GM12878 (cell line): ENCODE data around the gene BCORL1. TPM values are rescaled to one million over a fixed set of nuclear protein-coding genes. Genes with fewer than 3 reads are reported as not detected.

Experiments used
- ATAC-seq: fragments of 200-7000 bp; cut with Tn5 transposase; 3 replicates; pipeline ENCODE4 v1.9.1; 2020; ENCODE audit warnings: mild to moderate bottlenecking, moderate library complexity
- BruUV-seq: library from RNA; stranded (reverse); fragments of 400-500 nt; replicated peaks from 2 replicates; lab custom pipeline; 2021; lab: Mats Ljungman, UMichigan
- CTCF ChIA-PET: fragments of 300-600 bp; sonication (Branson Sonifier 250); formaldehyde crosslinking; extraction: SDS; loops from one replicate; lab custom pipeline; 2021; ENCODE audit warnings: inconsistent platforms; lab: Yijun Ruan, JAX
- POLR2A ChIA-PET: fragments of 350-600 bp; formaldehyde crosslinking; extraction: SDS; loops from one replicate; lab custom pipeline; 2021; ENCODE audit warnings: inconsistent platforms; lab: Charles Lee
- RAD21 ChIA-PET: fragments of 300-600 bp; sonication (Branson Sonifier 250); formaldehyde crosslinking; loops from one replicate; lab custom pipeline; 2023; ENCODE audit warnings: antibody characterized with exemption; ENCODE audit not compliant: unreplicated experiment; lab: Charles Lee
- SMC1A ChIA-PET: fragments of 300-600 bp; sonication (Branson Sonifier 250); formaldehyde crosslinking; loops from one replicate; lab custom pipeline; 2023; ENCODE audit not compliant: unreplicated experiment, uncharacterized antibody; lab: Charles Lee
- DNase-seq: peaks from one replicate; pipeline ENCODE4 v3.0.0-alpha.2; 2011; ENCODE audit warnings: low read depth, low spot score
- FAIRE-seq: peaks from 3 replicates; lab custom pipeline; 2011; peaks lifted over from hg19 to GRCh38; lab: Jason Lieb, UNC
- H2AFZ ChIP-seq: 2 replicates; pipeline ENCODE4 v1.6.0; 2011; ENCODE audit warnings: low read depth, low read length, control low read depth; ENCODE audit not compliant: control insufficient read depth
- H3K27ac ChIP-seq: 2 replicates; pipeline ENCODE4 v1.5.1; 2011; ENCODE audit warnings: control low read depth; ENCODE audit not compliant: control insufficient read depth, insufficient read depth
- H3K27me3 ChIP-seq, 2 experiments: replicated peaks in 1 of 2; 2 replicates each; pipeline versions ENCODE4 v1.6.0 to v1.6.1; 2011; ENCODE audit warnings: low read length in 1 of 2; ENCODE audit not compliant: control insufficient read depth in 2 of 2, insufficient read depth in 2 of 2
- H3K36me3 ChIP-seq, 2 experiments: 2 replicates each; pipeline ENCODE4 v1.5.1; 2011; ENCODE audit warnings: low read length in 1 of 2; ENCODE audit not compliant: control insufficient read depth in 2 of 2, insufficient read depth in 2 of 2
- H3K4me1 ChIP-seq: 2 replicates; pipeline ENCODE4 v1.6.1; 2011; ENCODE audit warnings: mild to moderate bottlenecking, low read length, moderate library complexity, mixed read lengths; ENCODE audit not compliant: control insufficient read depth, insufficient read depth
- H3K4me2 ChIP-seq: 2 replicates; pipeline ENCODE4 v1.6.0; 2011; ENCODE audit warnings: control low read depth; ENCODE audit not compliant: control insufficient read depth, insufficient read depth
- H3K4me3 ChIP-seq: fragments of 200-600 bp; sonication (generic); 2 replicates; pipeline ENCODE4 v1.5.1; 2016
- H3K79me2 ChIP-seq: 2 replicates; pipeline ENCODE4 v1.6.0; 2011; ENCODE audit warnings: low read length; ENCODE audit not compliant: control insufficient read depth, insufficient read depth
- H3K9ac ChIP-seq: 2 replicates; pipeline ENCODE4 v1.8.0; 2011; ENCODE audit warnings: low read length, control low read depth, mixed read lengths; ENCODE audit not compliant: control insufficient read depth, insufficient read depth
- H3K9me3 ChIP-seq: replicated peaks from 3 replicates; pipeline ENCODE4 v1.5.1; 2011; ENCODE audit warnings: mild to moderate bottlenecking, low read length; ENCODE audit not compliant: control insufficient read depth, insufficient read depth
- H4K20me1 ChIP-seq: 2 replicates; pipeline ENCODE4 v1.6.0; 2011; ENCODE audit not compliant: control insufficient read depth, insufficient read depth
- E2F8 ChIP-seq: fragments of 450-650 bp; IDR thresholded peaks from 2 replicates; pipeline ENCODE4 v1.6.1; 2018; ENCODE audit warnings: mild to moderate bottlenecking, low read depth, moderate library complexity; ENCODE audit not compliant: partially characterized antibody
- EZH2 ChIP-seq: IDR thresholded peaks from 2 replicates; pipeline ENCODE4 v1.6.1; 2012; ENCODE audit warnings: low read depth, mild to moderate bottlenecking, control low read depth, inconsistent platforms, low read length, borderline replicate concordance; ENCODE audit not compliant: control insufficient read depth
- FOS ChIP-seq: IDR thresholded peaks from 3 replicates; pipeline ENCODE4 v1.6.1; 2011; ENCODE audit warnings: borderline replicate concordance; ENCODE audit not compliant: insufficient read length; ENCODE audit errors: extremely low read depth
- KLF5 ChIP-seq: fragments of 450-650 bp; IDR thresholded peaks from 2 replicates; pipeline ENCODE4 v1.6.1; 2014; ENCODE audit warnings: mild to moderate bottlenecking; ENCODE audit not compliant: partially characterized antibody
- NFYA ChIP-seq: IDR thresholded peaks from 2 replicates; pipeline ENCODE4 v1.6.1; 2011; ENCODE audit warnings: low read depth, mild to moderate bottlenecking, low read length, improper control_type of control experiment, borderline replicate concordance
- RB1 ChIP-seq: fragments of 450-650 bp; formaldehyde crosslinking; IDR thresholded peaks from 2 replicates; pipeline ENCODE4 v1.6.1; 2017; ENCODE audit warnings: mild to moderate bottlenecking, borderline replicate concordance
- RELA ChIP-seq: fragments of 450-650 bp; IDR thresholded peaks from 2 replicates; pipeline ENCODE4 v1.8.0; 2014; ENCODE audit warnings: borderline replicate concordance; ENCODE audit not compliant: partially characterized antibody
- YY1 ChIP-seq: IDR thresholded peaks from 2 replicates; pipeline ENCODE4 v1.6.1; 2011; ENCODE audit warnings: low read depth, mild to moderate bottlenecking, low read length
- ZBTB40 ChIP-seq: fragments of 450-650 bp; IDR thresholded peaks from 2 replicates; pipeline ENCODE4 v1.6.1; 2016; ENCODE audit warnings: mild to moderate bottlenecking, moderate library complexity, borderline replicate concordance
- WGBS: methylation state at CpG from one replicate; pipeline ENCODE4 v1.1.6; 2016; ENCODE audit warnings: low lambda C conversion rate; ENCODE audit not compliant: insufficient replicate concordance, insufficient coverage; ENCODE audit errors: missing lambda C conversion rate; 5-methylcytosine and 5-hydroxymethylcytosine counted together
- in situ Hi-C: fragments of 300-500 bp; cut with MboI; formaldehyde crosslinking; loops from 9 replicates; pipeline ENCODE4 v1.14.3; 2018; ENCODE audit warnings: mixed read lengths
- intact Hi-C: fragments of 100-400 bp; cut with micrococcal nuclease; formaldehyde crosslinking; loops from one replicate; pipeline ENCODE4 v1.14.2; 2022; ENCODE audit not compliant: unreplicated experiment
- polyA plus RNA-seq, 11 experiments: library from polyadenylated mRNA; depleted of rRNA in 4 of 11; unstranded in 6 of 11; stranded (reverse) in 5 of 11; fragments of >200 nt; fragmentation: Nextera tagmentation in 4 of 11; fragmentation: Illumina TruSeq in 1 of 11; extraction: Ambion mirVana in 4 of 11; extraction: Trizol in 1 of 11; gene quantifications; 1 replicate in 1 of 11; 2 replicates in 10 of 11; pipeline versions ENCODE4 v1.2.1 to v1.2.3, GENCODE V29; 2011 to 2016; ENCODE audit warnings: inconsistent platforms in 2 of 11, missing spikeins in 2 of 11, low read depth in 1 of 11
- total RNA-seq, 4 experiments: library from RNA; depleted of rRNA in 3 of 4; stranded (reverse); fragments of >200 nt in 3 of 4; fragmentation: Illumina TruSeq in 1 of 4; extraction: Trizol in 1 of 4; gene quantifications; 2 replicates each; pipeline versions ENCODE4 v1.2.1 to v1.2.3, GENCODE V29; 2013 to 2021

The BCORL1 gene
- total and polyA plus RNA-seq, 10 of the 15 experiments (the other 5 are each of a cell fraction or from before 2014, with no cell fraction given), result 0.16 to 7.2 (median 0.94) TPM

- H3K9me3 ChIP-seq, result no peaks in the 10 kb centered on the region; the same call in 2 of the 3 replicates
- no peaks in the 10 kb centered on the region for H3K36me3 ChIP-seq
- no peaks in the 10 kb centered on the region for H4K20me1 ChIP-seq
- 66% methylated on average over 27 of the region's 35 CpGs for WGBS
- no peak overlapping the region for H2AFZ ChIP-seq
- FAIRE-seq (no peak), DNase-seq (no peak), ATAC-seq (no peak)
- SMC1A ChIA-PET, result interaction anchor here (1.2 kb wide), 1 partner anchor 54 kb away, joined by 4 read pairs; no protein-coding TSS in a partner anchor
- CTCF ChIA-PET, result interaction anchor here (0.8 to 1.1 kb wide), 2 partner anchors 21 to 44 kb away, joined by 3 to 4 read pairs; no protein-coding TSS in a partner anchor
- no TSS peak for BruUV-seq
- RAD21 ChIA-PET, result interaction anchor here (0.6 kb wide), 1 partner anchor 62 kb away, joined by 7 read pairs; no protein-coding TSS in a partner anchor
- no peaks in the 10 kb centered on the region for H3K79me2 ChIP-seq
- H3K9ac ChIP-seq, result no peak overlapping the region
- no peaks in the 10 kb centered on the region for H3K27me3 ChIP-seq
- no peak overlapping the region for H3K4me3 ChIP-seq
- H3K27ac ChIP-seq, result no peak overlapping the region
- H3K4me1 ChIP-seq, result peaks cover 5% of the 10 kb centered on the region; the same call in 1 of the 2 replicates
- TF ChIP-seq YY1, result no peak
- no peak for TF ChIP-seq FOS
- TF ChIP-seq ZBTB40, result no peak
- no peak for TF ChIP-seq RELA
- TF ChIP-seq EZH2, result no peak
- no peak for TF ChIP-seq E2F8
- TF ChIP-seq NFYA, result no peak
- no peak for TF ChIP-seq KLF5
- TF ChIP-seq RB1, result no peak
- TF ChIP-seq, all 136 proteins: peak for 0
- POLR2A ChIA-PET, result no interaction called here
- in situ Hi-C loops (loop anchor here (5.0 kb wide), 1 partner anchor 48 kb away; no protein-coding TSS in a partner anchor), intact Hi-C loops (no loop called here)
- no peak overlapping the region for H3K4me2 ChIP-seq
Observed at GRCh38 chrX:129979207-129979920, 3.1 kb upstream of the BCORL1 start.
